Body of pancreas (tissue), 4 donors: ENCODE data around the gene AIM2.

Source experiments
- CTCF ChIP-seq, 7 experiments: fragments of 450-650 bp in 4 of 7; fragments of 200-600 bp in 3 of 7; sonication (generic) in 3 of 7; IDR thresholded peaks; one replicate each; pipeline ENCODE4 v1.5.1; 2016 to 2019; ENCODE audit warnings: antibody characterized with exemption in 7 of 7
- POLR2A ChIP-seq, 3 donors: fragments of 450-650 bp; IDR thresholded peaks; one replicate each; pipeline ENCODE4 v1.6.1; 2016; ENCODE audit warnings: antibody characterized with exemption in 3 of 3, mild to moderate bottlenecking in 2 of 3

- no peak for TF ChIP-seq POLR2A (IDR thresholded peaks at IDR 0.05)
- TF ChIP-seq CTCF (IDR thresholded peaks at IDR 0.05), result no peak
Measured at GRCh38 chr1:159014851-159015250, 61.7 kb downstream of the AIM2 start.
